KMS-11 (cell line): ENCODE measurements around the gene BRAF.

Experiments
- H2AFZ ChIP-seq: fragments of 200-600 bp; sonication (generic); 2 replicates; pipeline ENCODE4 v1.6.1; 2016; ENCODE audit warnings: antibody characterized with exemption, mixed run types, low read depth
- H3K27ac ChIP-seq: fragments of 200-600 bp; sonication (generic); 2 replicates; pipeline ENCODE4 v1.6.1; 2016; ENCODE audit warnings: mild to moderate bottlenecking, mixed run types
- H3K27me3 ChIP-seq: fragments of 200-600 bp; sonication (generic); 2 replicates; pipeline ENCODE4 v1.6.1; 2017; ENCODE audit warnings: mild to moderate bottlenecking, low read depth, mixed run types, moderate library complexity; ENCODE audit not compliant: insufficient read depth
- H3K36me3 ChIP-seq: fragments of 200-600 bp; sonication (generic); 2 replicates; pipeline ENCODE4 v1.6.1; 2017; ENCODE audit warnings: mild to moderate bottlenecking, mixed run types; ENCODE audit not compliant: insufficient read depth
- H3K4me1 ChIP-seq: fragments of 200-600 bp; sonication (generic); 2 replicates; pipeline ENCODE4 v1.6.1; 2016; ENCODE audit warnings: mild to moderate bottlenecking, low read depth, mixed run types; ENCODE audit not compliant: poor library complexity, severe bottlenecking
- H3K4me2 ChIP-seq: fragments of 200-600 bp; sonication (generic); 2 replicates; pipeline ENCODE4 v1.7.0; 2016; ENCODE audit warnings: mild to moderate bottlenecking, mixed run types
- H3K4me3 ChIP-seq: fragments of 200-600 bp; sonication (generic); IDR thresholded peaks from 2 replicates; pipeline ENCODE4 v1.6.1; 2017; ENCODE audit warnings: low read depth, low read length, mixed read lengths; ENCODE audit not compliant: insufficient read depth
- H3K79me2 ChIP-seq: fragments of 200-600 bp; sonication (generic); 2 replicates; pipeline ENCODE4 v1.6.1; 2016; ENCODE audit warnings: low read depth, mixed run types; ENCODE audit not compliant: insufficient read depth
- H3K9ac ChIP-seq: fragments of 200-600 bp; sonication (generic); 2 replicates; pipeline ENCODE4 v1.6.1; 2016; ENCODE audit warnings: mild to moderate bottlenecking, mixed run types
- H4K20me1 ChIP-seq: fragments of 200-600 bp; sonication (generic); 2 replicates; pipeline ENCODE4 v1.6.1; 2016; ENCODE audit warnings: mild to moderate bottlenecking, mixed run types; ENCODE audit not compliant: insufficient read depth
- CTCF ChIP-seq: fragments of 200-600 bp; sonication (generic); conservative IDR thresholded peaks from 2 replicates; pipeline ENCODE4 v1.6.1; 2017; ENCODE audit warnings: low read depth, mild to moderate bottlenecking, antibody characterized with exemption, low read length, moderate library complexity, mixed read lengths

BRAF gene

GRCh38 chr7:140754506-140754905 is 170.2 kb downstream of the BRAF start:
- TF ChIP-seq CTCF = no peak
- Histone ChIP-seq H3K4me2 (no peak overlapping the region), H3K27me3 (no peaks in the 10 kb centered on the region), H2AFZ (no peak overlapping the region), H3K27ac (no peak overlapping the region), H3K9ac (no peak overlapping the region), H3K36me3 (no peaks in the 10 kb centered on the region), H4K20me1 (no peaks in the 10 kb centered on the region), H3K4me1 (no peaks in the 10 kb centered on the region), H3K79me2 (no peaks in the 10 kb centered on the region), H3K4me3 (no peak overlapping the region)

GRCh38 chr7:140752533-140752932 is 172.2 kb downstream of the BRAF start:
- H3K27ac ChIP-seq = no peak overlapping the region
- H3K4me2 ChIP-seq = no peak overlapping the region
- no peaks in the 10 kb centered on the region for H3K79me2 ChIP-seq
- no peaks in the 10 kb centered on the region for H3K36me3 ChIP-seq
- H4K20me1 ChIP-seq = no peaks in the 10 kb centered on the region
- H3K9ac ChIP-seq = no peak overlapping the region
- H3K4me1 ChIP-seq = no peaks in the 10 kb centered on the region
- no peak overlapping the region for H3K4me3 ChIP-seq
- no peak overlapping the region for H2AFZ ChIP-seq
- no peaks in the 10 kb centered on the region for H3K27me3 ChIP-seq
- no peak for TF ChIP-seq CTCF

GRCh38 chr7:140746751-140747150 is 178.0 kb downstream of the BRAF start:
- H3K4me1 ChIP-seq = no peaks in the 10 kb centered on the region
- H3K36me3 ChIP-seq = no peaks in the 10 kb centered on the region
- H3K27ac ChIP-seq = no peak overlapping the region
- H2AFZ ChIP-seq = no peak overlapping the region
- no peaks in the 10 kb centered on the region for H4K20me1 ChIP-seq
- H3K79me2 ChIP-seq = no peaks in the 10 kb centered on the region
- no peak overlapping the region for H3K4me3 ChIP-seq
- no peak overlapping the region for H3K9ac ChIP-seq
- H3K27me3 ChIP-seq = no peaks in the 10 kb centered on the region
- no peak overlapping the region for H3K4me2 ChIP-seq
- TF ChIP-seq CTCF = no peak

GRCh38 chr7:140745266-140746058 is 179.3 kb downstream of the BRAF start:
- Histone ChIP-seq H3K4me1 (no peaks in the 10 kb centered on the region), H3K27ac (no peak overlapping the region), H3K79me2 (no peaks in the 10 kb centered on the region), H3K36me3 (no peaks in the 10 kb centered on the region), H2AFZ (no peak overlapping the region), H4K20me1 (no peaks in the 10 kb centered on the region), H3K4me2 (no peak overlapping the region), H3K9ac (no peak overlapping the region), H3K4me3 (no peak overlapping the region), H3K27me3 (no peaks in the 10 kb centered on the region)
- no peak for TF ChIP-seq CTCF
